Astrocyte of the spinal cord (primary cell): ENCODE measurements around the gene SYT7.

Source experiments
- DNase-seq: peaks from one replicate; pipeline ENCODE4 v3.0.0; 2011; ENCODE audit warnings: low read depth, low spot score
- H3K4me3 ChIP-seq: 2 replicates; pipeline ENCODE4 v1.5.1; 2011; ENCODE audit warnings: low read depth, mild to moderate bottlenecking, low read length, moderate library complexity
- CTCF ChIP-seq: IDR thresholded peaks from 2 replicates; pipeline ENCODE4 v1.5.1; 2012; ENCODE audit warnings: low read depth, mild to moderate bottlenecking, low read length, inconsistent platforms
- in situ Hi-C: cut with HindIII; loops from 2 replicates; pipeline ENCODE4 v1.10.0; 2017; ENCODE audit warnings: low sequenced_read_pairs

SYT7 gene

GRCh38 chr11:61540528-61540927 is 40.3 kb downstream of the SYT7 start:
- no peak for DNase-seq
- in situ Hi-C loops, result no loop called here
- TF ChIP-seq CTCF, result no peak
- H3K4me3 ChIP-seq, result no peak overlapping the region

GRCh38 chr11:61539831-61540357 is 41.0 kb downstream of the SYT7 start:
- H3K4me3 ChIP-seq, result no peak overlapping the region
- in situ Hi-C loops, result no loop called here
- no peak for TF ChIP-seq CTCF
- no peak for DNase-seq

- no peak for TF ChIP-seq CTCF
- no peak for DNase-seq
- in situ Hi-C loops, result no loop called here
- H3K4me3 ChIP-seq, result no peak overlapping the region
Observed at GRCh38 chr11:61539006-61539405, 41.9 kb downstream of the SYT7 start.

- TF ChIP-seq CTCF, result no peak
- in situ Hi-C loops, result no loop called here
- no peak overlapping the region for H3K4me3 ChIP-seq
- no peak for DNase-seq
Observed at GRCh38 chr11:61538636-61538961, 42.3 kb downstream of the SYT7 start.

- DNase-seq, result no peak
- in situ Hi-C loops, result no loop called here
- no peak overlapping the region for H3K4me3 ChIP-seq
- TF ChIP-seq CTCF, result no peak
Observed at GRCh38 chr11:61537326-61537725, 43.5 kb downstream of the SYT7 start.

- in situ Hi-C loops, result no loop called here
Observed at GRCh38 chr11:61536676-61537270, 44.1 kb downstream of the SYT7 start.

More at GRCh38 chr11:61536676-61537270, 44.1 kb downstream of the SYT7 start:
- no peak for TF ChIP-seq CTCF
- no peak overlapping the region for H3K4me3 ChIP-seq
- DNase-seq, result no peak
